Panc1 (cell line): Measurements from ENCODE around the gene GSTM5.

Source experiments
- CTCF ChIP-seq: fragments of 450-650 bp; IDR thresholded peaks from 2 replicates; pipeline ENCODE4 v1.5.1; 2017; ENCODE audit warnings: mild to moderate bottlenecking
- POLR2AphosphoS5 ChIP-seq: IDR thresholded peaks from 2 replicates; pipeline ENCODE4 v1.6.1; 2012; ENCODE audit warnings: mild to moderate bottlenecking, low read depth, low read length, moderate library complexity
- SIN3A ChIP-seq: IDR thresholded peaks from 2 replicates; pipeline ENCODE4 v1.6.1; 2012; ENCODE audit warnings: low read depth, mild to moderate bottlenecking, low read length, moderate library complexity, borderline replicate concordance; ENCODE audit not compliant: insufficient read depth
- TCF7L2 ChIP-seq: IDR thresholded peaks from 2 replicates; pipeline ENCODE4 v1.6.1; 2011; ENCODE audit warnings: mild to moderate bottlenecking, low read depth, low read length, inconsistent platforms
- TF ChIP-seq, protein P1 (sequence below), 2 experiments: IDR thresholded peaks; 2 replicates each; pipeline ENCODE4 v1.6.1; 2011 to 2012; ENCODE audit warnings: low read depth in 2 of 2, control low read depth in 1 of 2, low read length in 1 of 2, mild to moderate bottlenecking in 1 of 2, moderate library complexity in 1 of 2; ENCODE audit not compliant: insufficient read depth in 1 of 2

- no peak for TF ChIP-seq CTCF
- TF ChIP-seq, protein P1, sequence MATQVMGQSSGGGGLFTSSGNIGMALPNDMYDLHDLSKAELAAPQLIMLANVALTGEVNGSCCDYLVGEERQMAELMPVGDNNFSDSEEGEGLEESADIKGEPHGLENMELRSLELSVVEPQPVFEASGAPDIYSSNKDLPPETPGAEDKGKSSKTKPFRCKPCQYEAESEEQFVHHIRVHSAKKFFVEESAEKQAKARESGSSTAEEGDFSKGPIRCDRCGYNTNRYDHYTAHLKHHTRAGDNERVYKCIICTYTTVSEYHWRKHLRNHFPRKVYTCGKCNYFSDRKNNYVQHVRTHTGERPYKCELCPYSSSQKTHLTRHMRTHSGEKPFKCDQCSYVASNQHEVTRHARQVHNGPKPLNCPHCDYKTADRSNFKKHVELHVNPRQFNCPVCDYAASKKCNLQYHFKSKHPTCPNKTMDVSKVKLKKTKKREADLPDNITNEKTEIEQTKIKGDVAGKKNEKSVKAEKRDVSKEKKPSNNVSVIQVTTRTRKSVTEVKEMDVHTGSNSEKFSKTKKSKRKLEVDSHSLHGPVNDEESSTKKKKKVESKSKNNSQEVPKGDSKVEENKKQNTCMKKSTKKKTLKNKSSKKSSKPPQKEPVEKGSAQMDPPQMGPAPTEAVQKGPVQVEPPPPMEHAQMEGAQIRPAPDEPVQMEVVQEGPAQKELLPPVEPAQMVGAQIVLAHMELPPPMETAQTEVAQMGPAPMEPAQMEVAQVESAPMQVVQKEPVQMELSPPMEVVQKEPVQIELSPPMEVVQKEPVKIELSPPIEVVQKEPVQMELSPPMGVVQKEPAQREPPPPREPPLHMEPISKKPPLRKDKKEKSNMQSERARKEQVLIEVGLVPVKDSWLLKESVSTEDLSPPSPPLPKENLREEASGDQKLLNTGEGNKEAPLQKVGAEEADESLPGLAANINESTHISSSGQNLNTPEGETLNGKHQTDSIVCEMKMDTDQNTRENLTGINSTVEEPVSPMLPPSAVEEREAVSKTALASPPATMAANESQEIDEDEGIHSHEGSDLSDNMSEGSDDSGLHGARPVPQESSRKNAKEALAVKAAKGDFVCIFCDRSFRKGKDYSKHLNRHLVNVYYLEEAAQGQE (IDR thresholded peaks at IDR 0.05; ENCODE audit: insufficient read depth in 1 of 2, low read depth in 2 of 2, low read length in 1 of 2), result no peak
- TF ChIP-seq POLR2AphosphoS5, result no peak
- no peak for TF ChIP-seq TCF7L2
- TF ChIP-seq SIN3A, result no peak
Measured at GRCh38 chr1:109762039-109762585, 50.1 kb downstream of the GSTM5 start.
